ENCODE measurements around the gene EXOSC10.
"Not testable (repeated sequence)": the region's sequence is repeated elsewhere in the genome, so short reads cannot be mapped to it uniquely, and the experiment has no call there.

EXOSC10 gene

DNA sequence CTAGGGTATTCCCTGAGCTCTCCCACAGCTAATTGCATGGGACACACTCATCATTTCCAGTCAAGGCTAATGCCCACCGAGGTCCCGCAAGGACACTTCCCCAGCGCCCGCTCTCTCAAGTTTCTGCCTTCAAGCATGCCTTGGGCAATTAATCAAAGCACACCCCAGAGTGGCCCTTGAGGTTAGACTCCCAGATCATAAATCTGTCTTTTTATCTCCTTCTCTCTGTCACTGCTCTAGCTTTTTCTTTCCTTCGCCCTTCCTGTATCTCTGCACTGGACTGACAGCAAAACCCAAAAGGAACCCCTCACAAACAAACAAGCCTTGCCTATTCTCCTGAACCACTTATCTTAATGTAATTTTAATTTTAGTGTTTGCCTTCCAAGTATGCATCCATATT lies 7.9 kb upstream of the EXOSC10 start:
- no peak for DNase-seq

- no peak for DNase-seq
Measured at GRCh38 chr1:11105586-11105985, 5.9 kb upstream of the EXOSC10 start.

DNA sequence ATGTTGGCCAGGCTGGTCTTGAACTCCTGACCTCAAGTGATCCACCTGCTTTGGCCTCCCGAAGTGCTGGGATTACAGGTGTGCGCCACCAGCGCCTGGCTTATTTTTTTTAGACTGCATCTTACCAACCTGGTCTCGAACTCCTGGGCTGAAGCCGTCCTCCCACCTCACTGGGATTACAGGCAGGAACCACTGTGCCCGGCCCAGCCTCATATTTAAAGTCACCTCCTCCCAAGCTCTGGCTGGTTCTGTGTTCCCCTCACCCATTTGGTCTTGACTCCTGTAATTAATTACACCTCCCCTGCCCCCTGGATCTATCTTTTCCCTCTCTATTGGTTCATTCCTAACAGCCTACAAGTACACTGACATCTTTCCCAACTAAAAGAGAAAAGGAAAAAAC lies 1.7 kb upstream of the EXOSC10 start:
- no peak for DNase-seq

DNA sequence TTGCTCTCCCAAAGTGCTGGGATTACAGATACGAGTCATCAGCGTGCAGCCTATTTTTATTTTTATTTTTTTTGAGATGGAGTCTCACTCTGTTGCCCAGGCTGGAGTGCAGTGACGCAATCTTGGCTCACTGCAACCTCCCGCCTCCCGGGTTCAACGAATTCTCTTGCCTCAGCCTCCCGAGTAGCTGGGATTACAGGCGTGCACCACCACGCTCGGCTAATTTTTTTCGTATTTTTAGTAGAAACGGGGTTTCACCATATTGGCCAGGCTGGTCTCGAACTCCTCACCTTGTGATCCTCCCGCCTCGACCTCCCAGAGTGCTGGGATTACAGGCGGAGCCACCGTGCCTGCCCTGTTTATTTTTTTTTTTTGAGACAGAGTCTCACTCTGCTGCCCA lies 1.1 kb upstream of the EXOSC10 start:
- not testable (repeated sequence) for DNase-seq

DNA sequence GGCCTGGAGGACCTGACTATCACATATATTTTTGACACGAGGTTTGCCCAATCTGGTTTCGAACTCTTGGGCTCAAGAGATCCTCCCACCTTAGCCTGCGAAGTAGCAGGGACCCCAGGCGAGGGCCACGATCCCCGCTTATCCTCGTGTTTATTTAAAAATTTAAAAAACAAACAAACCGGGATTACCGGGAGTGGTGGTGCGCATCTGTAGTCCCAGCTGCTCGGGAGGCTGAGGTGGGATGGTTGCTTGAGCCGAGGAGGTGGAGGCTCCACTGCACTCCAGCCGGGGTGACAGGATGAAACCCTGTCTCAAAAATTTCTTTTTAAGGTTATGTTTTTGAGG lies 452 bp upstream of the EXOSC10 start:
- DNase-seq, result no peak

- DNase-seq, result no peak
Measured at GRCh38 chr1:11098931-11099309, 749 bp downstream of the EXOSC10 start.

DNA sequence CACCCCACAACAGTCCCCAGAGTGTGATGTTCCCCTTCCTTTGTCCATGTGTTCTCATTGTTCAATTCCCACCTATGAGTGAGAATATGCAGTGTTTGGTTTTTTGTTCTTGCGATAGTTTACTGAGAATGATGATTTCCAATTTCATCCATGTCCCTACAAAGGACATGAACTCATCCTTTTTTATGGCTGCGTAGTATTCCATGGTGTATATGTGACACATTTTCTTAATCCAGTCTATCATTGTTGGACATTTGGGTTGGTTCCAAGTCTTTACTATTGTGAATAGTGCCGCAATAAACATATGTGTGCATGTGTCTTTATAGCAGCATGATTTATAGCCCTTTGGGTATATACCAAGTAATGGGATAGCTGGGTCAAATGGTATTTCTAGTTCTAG lies 15.9 kb downstream of the EXOSC10 start:
- not testable (repeated sequence) for DNase-seq

DNA sequence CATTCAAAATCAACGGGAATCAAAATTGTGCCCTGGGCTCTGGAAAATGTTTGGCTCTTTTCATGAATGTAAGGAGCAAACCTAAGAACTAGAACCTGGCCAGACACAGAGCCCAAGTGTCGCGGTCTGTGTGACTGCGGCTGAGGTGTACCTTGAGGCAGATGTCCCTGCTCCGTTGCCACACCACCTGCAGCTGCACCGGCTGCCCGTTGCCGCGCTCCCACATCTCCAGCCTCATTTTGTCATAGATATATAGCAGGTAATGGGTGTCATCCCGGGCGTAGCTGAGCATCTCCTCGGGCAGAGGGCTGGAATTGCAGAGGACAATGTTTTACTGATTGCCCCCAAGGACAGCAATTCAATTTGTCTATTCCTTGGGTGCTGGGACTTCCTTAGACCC lies 18.7 kb downstream of the EXOSC10 start:
- no peak for DNase-seq

- DNase-seq, result no peak
Measured at GRCh38 chr1:11078631-11079030, 21.0 kb downstream of the EXOSC10 start.

GRCh38 chr1:11073398-11073797 lies 26.3 kb downstream of the EXOSC10 start:
- not testable (repeated sequence) for DNase-seq

DNA sequence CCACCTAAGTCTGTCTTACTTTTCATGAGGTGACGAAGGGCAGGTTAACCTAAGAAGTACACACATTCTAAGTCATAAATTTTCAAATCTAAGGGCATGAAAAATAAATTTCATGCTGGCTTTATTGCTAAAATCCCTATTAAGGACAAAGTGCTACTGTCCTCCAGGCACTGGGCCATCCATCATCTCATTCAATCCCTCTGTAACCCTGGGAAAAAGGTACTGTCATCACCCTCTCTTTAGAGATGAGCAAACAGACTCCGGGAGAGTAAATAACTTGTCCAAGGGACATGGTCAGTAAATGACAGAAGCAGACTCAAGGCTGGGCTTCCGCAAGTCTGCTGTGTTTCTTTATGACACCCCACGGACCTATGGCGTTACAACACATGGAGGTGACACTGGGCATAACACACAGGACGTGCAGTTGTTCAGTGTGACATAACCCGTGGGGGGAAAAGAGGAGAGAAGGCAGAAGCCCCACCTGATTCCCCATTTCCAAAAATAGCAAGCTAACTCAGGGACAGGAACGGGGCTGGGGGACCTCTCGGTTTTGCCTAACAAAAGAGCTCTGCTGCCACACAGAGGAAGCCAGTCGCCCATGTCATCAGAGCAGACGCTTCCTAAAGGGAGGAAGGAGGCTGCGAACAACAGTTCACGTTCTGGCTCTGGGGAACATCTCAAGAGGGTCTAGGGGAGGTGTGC lies 27.3 kb downstream of the EXOSC10 start:
- peak; percentile 28 for DNase-seq

GRCh38 chr1:11071463-11072215 lies 28.0 kb downstream of the EXOSC10 start:
- peak; percentile 39 for DNase-seq

GRCh38 chr1:11070876-11071275 lies 28.8 kb downstream of the EXOSC10 start:
- no peak for DNase-seq

- DNase-seq, result no peak
Measured at GRCh38 chr1:11068600-11069473, 30.8 kb downstream of the EXOSC10 start.

GRCh38 chr1:11067716-11068599 lies 31.7 kb downstream of the EXOSC10 start:
- DNase-seq, result no peak

- no peak for DNase-seq
Measured at GRCh38 chr1:11065796-11066195, 33.9 kb downstream of the EXOSC10 start.

GRCh38 chr1:11064942-11065341 lies 34.7 kb downstream of the EXOSC10 start:
- DNase-seq, result no peak

DNA sequence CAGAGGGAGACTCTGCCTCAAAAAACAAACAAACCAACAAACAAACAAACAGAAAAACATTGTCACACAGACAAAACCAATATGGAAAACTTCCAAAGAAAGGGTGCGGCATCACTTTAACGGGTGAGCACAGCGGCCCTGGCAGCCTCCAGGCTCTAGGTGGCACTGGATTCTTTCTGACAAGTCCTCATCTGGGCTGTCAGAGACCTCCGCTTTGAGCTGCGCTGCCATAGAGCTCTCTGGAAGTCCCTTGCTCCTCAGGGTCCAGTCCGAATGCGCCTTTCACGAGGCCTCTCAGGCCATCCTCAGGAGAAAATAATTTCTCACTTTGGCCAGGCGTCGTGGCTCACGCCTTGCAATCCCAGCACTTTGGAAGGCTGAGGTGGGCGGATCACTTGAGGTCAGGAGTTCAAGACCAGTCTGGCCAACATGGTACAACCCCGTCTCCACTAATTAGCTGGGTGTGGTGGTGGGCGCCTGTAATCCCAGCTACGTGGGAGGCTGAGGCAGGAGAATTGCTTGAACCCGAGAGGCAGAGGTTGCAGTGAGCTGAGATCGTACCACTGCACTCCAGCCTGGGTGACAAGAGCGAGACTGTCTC lies 35.6 kb downstream of the EXOSC10 start:
- not testable (repeated sequence) for DNase-seq

- no peak for DNase-seq
Measured at GRCh38 chr1:11062965-11063401, 36.7 kb downstream of the EXOSC10 start.

GRCh38 chr1:11061652-11062365 lies 37.9 kb downstream of the EXOSC10 start:
- DNase-seq, result no peak
